ENCODE results near the gene MRNIP. TPM values are rescaled to one million over a fixed set of nuclear protein-coding genes. Genes with fewer than 3 reads are reported as not detected.

The MRNIP gene
- total RNA-seq, 1 donor from 2014 or later: 13.1 TPM

- H3K36me3 ChIP-seq: peaks cover 81% of the 10 kb centered on the region
- no peak for DNase-seq
- intact Hi-C loops (cut with micrococcal nuclease): no loop called here
Observed at GRCh38 chr5:179880066-179880650, 21.5 kb upstream of the MRNIP start.

GRCh38 chr5:179879690-179880010 lies 21.0 kb upstream of the MRNIP start:
- peaks cover 21% of the 10 kb centered on the region for H3K9me3 ChIP-seq (replicated peaks)
- H3K27me3 ChIP-seq (ENCODE audit: low read depth): no peaks in the 10 kb centered on the region
- no peak overlapping the region for H3K4me3 ChIP-seq
- intact Hi-C loops (cut with micrococcal nuclease): no loop called here
- no peaks in the 10 kb centered on the region for H3K4me1 ChIP-seq
- H3K36me3 ChIP-seq: peaks cover 82% of the 10 kb centered on the region
- DNase-seq: no peak
- TF ChIP-seq CTCF (IDR thresholded peaks at IDR 0.05; ENCODE audit: borderline replicate concordance): no peak
- H3K27ac ChIP-seq (replicated peaks): no peak overlapping the region

More at GRCh38 chr5:179880066-179880650, 21.5 kb upstream of the MRNIP start:
- H3K4me3 ChIP-seq: no peak overlapping the region
- no peaks in the 10 kb centered on the region for H3K4me1 ChIP-seq
- H3K27me3 ChIP-seq (ENCODE audit: low read depth): no peaks in the 10 kb centered on the region
- H3K27ac ChIP-seq (replicated peaks): no peak overlapping the region
- no peak for TF ChIP-seq CTCF (IDR thresholded peaks at IDR 0.05; ENCODE audit: borderline replicate concordance)
- peaks cover 21% of the 10 kb centered on the region for H3K9me3 ChIP-seq (replicated peaks)

- Histone ChIP-seq H3K4me1 (no peaks in the 10 kb centered on the region), H3K36me3 (peaks cover 82% of the 10 kb centered on the region), H3K9me3 (replicated peaks) (peaks cover 21% of the 10 kb centered on the region), H3K27ac (replicated peaks) (no peak overlapping the region), H3K27me3 (ENCODE audit: low read depth) (no peaks in the 10 kb centered on the region), H3K4me3 (no peak overlapping the region)
- no peak for TF ChIP-seq CTCF (IDR thresholded peaks at IDR 0.05; ENCODE audit: borderline replicate concordance)
- intact Hi-C loops (cut with micrococcal nuclease): no loop called here
- DNase-seq: no peak
Observed at GRCh38 chr5:179879003-179879689, 20.5 kb upstream of the MRNIP start.

GRCh38 chr5:179878222-179879002 lies 19.8 kb upstream of the MRNIP start:
- Histone ChIP-seq H3K36me3 (peaks cover 82% of the 10 kb centered on the region), H3K27me3 (ENCODE audit: low read depth) (no peaks in the 10 kb centered on the region), H3K4me1 (peaks cover 5% of the 10 kb centered on the region), H3K9me3 (replicated peaks) (peaks cover 15% of the 10 kb centered on the region), H3K4me3 (no peak overlapping the region), H3K27ac (replicated peaks) (no peak overlapping the region)
- DNase-seq: no peak
- intact Hi-C loops (cut with micrococcal nuclease): no loop called here
- no peak for TF ChIP-seq CTCF (IDR thresholded peaks at IDR 0.05; ENCODE audit: borderline replicate concordance)

- Histone ChIP-seq H3K4me3 (no peak overlapping the region), H3K9me3 (replicated peaks) (no peaks in the 10 kb centered on the region), H3K36me3 (peaks cover 80% of the 10 kb centered on the region), H3K27me3 (ENCODE audit: low read depth) (no peaks in the 10 kb centered on the region), H3K27ac (replicated peaks) (no peak overlapping the region), H3K4me1 (peaks cover 19% of the 10 kb centered on the region)
- intact Hi-C loops (cut with micrococcal nuclease): no loop called here
- DNase-seq: no peak
- TF ChIP-seq CTCF (IDR thresholded peaks at IDR 0.05; ENCODE audit: borderline replicate concordance): no peak
Observed at GRCh38 chr5:179876610-179876952, 18.0 kb upstream of the MRNIP start.
